Measurements from ENCODE around the gene PCBD1. TPM values are rescaled to one million over a fixed set of nuclear protein-coding genes. Genes with fewer than 3 reads are reported as not detected.
A peak's percentile ranks its signal among the peaks of the same experiment; 100 is the strongest.

PCBD1 gene
- total RNA-seq, 1 experiment from 2014 or later: 39.7 TPM

- H3K4me1 Mint-ChIP-seq: no peaks in the 10 kb centered on the region
- H3K27ac Mint-ChIP-seq: peak overlapping the region in 1 of 3 experiments; percentile 18; a peak in 1 of 7 replicates
- Histone ChIP-seq H4K91ac (ENCODE audit: insufficient read length, low read depth, low read length) (no peak overlapping the region), H2BK20ac (ENCODE audit: low read depth, low read length, poor library complexity, severe bottlenecking) (no peak overlapping the region), H3K27me3 (ENCODE audit: insufficient read depth, low read length) (no peaks in the 10 kb centered on the region), H2AK5ac (ENCODE audit: insufficient read length, low read length) (no peak overlapping the region), H3K9ac (ENCODE audit: extremely low read depth, insufficient read length, low read length) (no peak overlapping the region), H3K27ac (ENCODE audit: insufficient read length, low read depth, low read length) (no peak overlapping the region), H3T11ph (ENCODE audit: low read length) (no peak overlapping the region), H3K14ac (ENCODE audit: insufficient read depth, low read length) (no peak overlapping the region), H3K9me3 (ENCODE audit: control insufficient read depth, low read depth, low read length) (no peaks in the 10 kb centered on the region), H3K23me2 (ENCODE audit: insufficient read length, low read depth, low read length, poor library complexity, severe bottlenecking) (no peaks in the 10 kb centered on the region), H2BK5ac (ENCODE audit: insufficient read length, low read length) (no peak overlapping the region), H3K4ac (ENCODE audit: low read depth, low read length) (no peak overlapping the region), H2AFZ (ENCODE audit: low read length) (no peak overlapping the region), H2BK12ac (ENCODE audit: insufficient read length, low read depth, low read length) (no peak overlapping the region), H4K20me1 (ENCODE audit: control insufficient read depth, insufficient read depth, insufficient read length) (no peaks in the 10 kb centered on the region), H4K5ac (ENCODE audit: insufficient read length, low read depth, low read length) (no peak overlapping the region), H2BK120ac (ENCODE audit: low read depth, low read length, poor library complexity, severe bottlenecking) (no peak overlapping the region), H3K79me1 (ENCODE audit: insufficient read depth, low read depth, low read length, poor library complexity, severe bottlenecking) (no peaks in the 10 kb centered on the region), H4K8ac (replicated peaks; ENCODE audit: insufficient read length, low read depth, low read length) (no peak overlapping the region), H3K4me1 (ENCODE audit: insufficient read depth, low read length) (no peaks in the 10 kb centered on the region), H3K79me2 (ENCODE audit: insufficient read depth, low read length) (peaks cover 6% of the 10 kb centered on the region; the same call in 1 of the 2 replicates), H3K56ac (ENCODE audit: insufficient read length, low read depth, low read length) (no peak overlapping the region), H2BK15ac (ENCODE audit: low read depth, low read length) (no peak overlapping the region), H3K23ac (ENCODE audit: insufficient read length, low read depth, low read length) (no peak overlapping the region), H3K4me2 (ENCODE audit: insufficient read depth, insufficient read length, low read length) (no peak overlapping the region), H3K18ac (ENCODE audit: insufficient read length, low read depth, low read length) (no peak overlapping the region)
- H3K36me3 Mint-ChIP-seq (ENCODE audit: insufficient read depth in 1 of 3, low read depth in 3 of 3): peaks cover 13 to 24% (median 22%) of the 10 kb centered on the region in 3 experiments; a peak in 6 of 7 replicates
- no peak for TF ChIP-seq CTCF (conservative IDR thresholded peaks at IDR 0.05)
- H3K27me3 Mint-ChIP-seq (ENCODE audit: low read depth): no peaks in the 10 kb centered on the region
- WGBS (ENCODE audit: extremely low coverage, insufficient read length, low lambda C conversion rate): no CpG with 5 or more reads among the region's 2 CpGs
- no peak overlapping the region for H3K4me3 Mint-ChIP-seq
- no peak for DNase-seq
- peaks cover 0 to 3% of the 10 kb centered on the region in 2 experiments; a peak in 3 of 5 replicates for H3K9me3 Mint-ChIP-seq
Measured at GRCh38 chr10:70836319-70836718, 52.0 kb downstream of the PCBD1 start.

Measured in H9 (cell line).